SIG-M5 treated with dmso at 0.1 percent for 504 hours (cell line): Measurements from ENCODE around the gene MED27.

Source experiments
- DNase-seq: peaks from one replicate; lab custom pipeline; 2025; ENCODE audit not compliant: unreplicated experiment; lab: John Stamatoyannopoulos, UW

The MED27 gene

DNA sequence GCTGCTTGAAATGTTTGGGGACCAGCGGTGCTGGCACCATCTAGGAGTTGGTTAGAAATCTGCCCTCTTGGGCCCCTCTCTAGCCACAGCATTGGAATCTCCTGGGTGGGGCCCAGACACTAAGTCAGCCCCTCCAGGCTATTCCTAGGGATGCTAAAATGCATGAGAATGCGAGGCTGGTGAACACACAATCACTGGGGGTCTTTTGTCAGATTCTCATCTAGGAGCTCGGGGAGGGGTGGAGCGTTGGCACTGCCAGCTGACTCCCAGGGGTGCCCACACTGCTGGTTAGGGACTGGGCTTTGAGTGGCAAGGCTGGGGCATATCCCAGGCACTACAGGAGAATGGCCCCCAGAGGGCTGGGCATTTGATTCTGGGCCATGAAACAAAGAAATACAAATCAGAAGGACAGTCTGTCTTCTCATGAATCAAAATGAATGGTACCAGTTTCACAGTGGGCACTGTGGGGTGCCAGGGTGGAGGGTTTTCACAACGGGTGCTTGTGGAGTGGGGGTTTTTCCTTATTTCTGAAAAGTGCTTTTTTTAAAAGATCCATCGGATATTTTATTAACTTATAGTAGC lies 212.0 kb downstream of the MED27 start:
- DNase-seq: no peak

DNA sequence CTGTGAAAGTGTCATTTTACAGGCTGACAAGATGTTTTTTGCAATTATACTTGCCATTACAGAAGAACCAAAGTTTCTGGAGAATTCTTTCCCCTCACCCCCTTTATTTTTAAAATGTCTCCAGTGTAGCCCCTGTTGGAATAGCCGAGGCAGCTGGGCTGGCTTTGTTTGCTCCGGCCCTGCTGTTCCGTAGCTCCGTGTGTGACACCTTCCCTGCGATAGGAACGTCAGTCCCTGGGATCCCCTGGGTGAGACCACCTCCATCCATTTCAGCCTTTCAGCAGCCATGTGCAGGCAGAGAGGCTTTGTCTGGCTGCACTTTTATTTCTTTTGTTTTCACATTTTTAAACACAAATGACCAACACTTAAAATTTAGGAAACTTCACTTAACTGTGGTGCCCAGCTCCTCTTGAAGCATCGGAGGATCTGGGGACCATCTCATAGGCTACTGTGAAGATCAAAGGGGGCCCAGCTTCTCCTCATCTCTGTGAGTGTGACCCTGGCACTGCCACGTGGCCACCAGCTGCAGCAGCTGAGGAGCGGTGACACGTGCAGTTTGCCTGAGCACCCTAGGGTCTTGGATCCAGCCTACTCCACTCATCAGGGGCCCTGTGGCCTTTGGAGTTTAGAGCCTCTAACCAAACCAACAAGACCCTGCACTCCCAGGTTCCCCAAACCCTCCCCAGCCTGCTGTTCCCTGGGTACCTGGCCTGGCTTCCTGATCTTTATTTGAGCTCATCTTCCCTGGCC lies 214.0 kb downstream of the MED27 start:
- no peak for DNase-seq

DNA sequence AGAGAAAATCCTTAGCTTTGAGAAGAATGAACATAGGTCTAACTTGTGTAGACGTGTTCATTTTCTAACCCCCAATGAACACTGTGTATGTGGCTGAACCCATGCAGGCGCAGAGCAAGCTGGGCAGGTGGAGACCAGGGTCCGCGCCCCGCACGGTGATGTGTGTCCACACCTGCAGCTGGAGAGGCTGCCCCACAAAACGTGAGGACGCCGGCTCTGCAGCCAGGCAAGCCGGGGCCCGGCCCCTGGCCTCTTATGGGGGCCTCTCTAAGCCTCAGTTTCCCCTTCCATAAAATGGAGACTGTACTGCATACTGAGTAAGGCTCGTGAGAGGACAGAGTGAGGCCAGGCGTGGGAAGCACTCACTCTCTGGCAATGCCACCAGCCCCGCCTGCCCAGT lies 215.1 kb downstream of the MED27 start:
- DNase-seq: no peak

DNA sequence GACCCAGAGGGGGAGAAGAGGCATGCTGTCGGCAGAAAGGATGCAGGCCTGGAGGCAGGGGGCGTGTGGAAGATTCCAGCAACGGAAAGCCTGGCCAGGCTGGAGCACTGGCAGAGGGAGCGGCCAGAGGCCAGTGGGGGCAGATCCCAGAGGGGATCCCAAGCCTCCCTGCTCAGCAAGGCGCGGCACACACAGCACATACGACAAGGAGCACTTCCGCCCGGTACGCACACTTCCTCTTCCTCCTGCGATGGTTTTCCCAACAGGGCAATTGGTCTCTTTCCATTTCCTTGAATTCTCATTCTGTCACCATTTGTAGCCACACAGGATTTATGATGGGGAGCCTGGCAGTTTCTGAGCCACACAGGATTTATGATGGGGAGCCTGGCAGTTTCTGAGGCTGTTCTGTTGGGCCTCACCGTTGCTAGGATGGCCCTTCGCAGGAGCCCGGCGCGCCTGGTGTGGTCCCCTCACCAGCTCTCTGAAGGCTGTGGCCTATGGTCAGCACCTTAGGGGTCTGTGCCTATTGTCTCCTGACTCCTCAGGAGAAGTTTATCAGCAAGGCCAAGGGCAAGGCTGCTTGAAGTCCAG lies 216.3 kb downstream of the MED27 start:
- no peak for DNase-seq

DNA sequence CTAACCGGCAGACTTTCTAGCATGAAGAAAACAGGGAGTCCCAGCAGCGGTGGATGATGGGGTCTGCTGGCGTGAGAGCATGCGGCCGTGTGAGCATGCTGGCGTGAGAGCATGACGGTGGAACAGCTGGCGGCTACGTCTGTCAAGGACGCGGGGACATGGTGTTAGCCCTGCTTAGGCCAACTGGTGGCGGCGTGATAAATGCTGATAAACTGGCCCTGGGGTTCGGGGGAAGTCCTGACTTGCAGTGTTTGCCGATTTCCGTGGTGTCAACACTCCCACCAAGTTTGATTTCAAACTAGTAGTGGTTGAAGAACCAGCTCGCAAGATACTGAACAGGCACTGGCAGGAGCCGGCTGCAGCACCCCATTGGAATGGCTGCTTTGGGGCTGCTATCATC lies 217.4 kb downstream of the MED27 start:
- no peak for DNase-seq

DNA sequence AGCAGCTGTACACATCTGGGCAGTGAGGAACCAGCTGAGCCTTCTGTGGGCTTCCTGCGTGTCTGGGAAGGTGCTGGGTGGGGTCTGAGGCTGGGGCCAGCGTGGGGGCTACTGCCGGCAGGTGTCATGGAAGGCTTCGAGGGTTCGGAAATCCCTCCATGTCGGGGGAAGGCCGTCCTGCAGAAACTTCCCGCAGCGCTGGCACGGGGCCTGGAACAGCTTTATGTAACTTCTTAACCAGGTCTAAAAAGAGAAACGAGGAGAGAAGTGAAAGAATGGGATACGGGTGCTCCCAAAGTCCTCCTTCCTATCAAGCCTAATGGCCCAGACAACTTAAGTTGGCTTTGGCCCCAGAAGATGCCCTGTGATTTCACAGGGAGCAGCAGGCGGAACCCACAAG lies 219.2 kb downstream of the MED27 start:
- DNase-seq: no peak

DNA sequence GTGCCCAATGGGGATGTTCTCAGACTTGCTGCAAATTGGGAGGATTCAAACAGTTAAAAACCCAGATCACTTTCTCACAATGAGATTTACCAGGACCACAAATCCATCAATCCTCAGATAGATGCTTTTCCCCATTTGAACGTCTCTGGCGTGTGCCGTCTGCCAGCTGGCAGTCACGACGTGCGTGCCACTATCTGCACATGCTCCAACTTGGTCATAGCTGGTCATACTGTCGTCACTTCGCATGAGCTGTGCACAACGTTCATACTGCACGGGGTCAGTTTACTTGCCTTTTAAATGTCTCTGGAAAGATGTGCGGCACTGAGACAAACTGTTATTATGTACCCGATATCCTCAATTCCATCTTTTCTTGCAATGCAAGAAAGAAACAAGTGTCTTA lies 221.5 kb downstream of the MED27 start:
- no peak for DNase-seq

DNA sequence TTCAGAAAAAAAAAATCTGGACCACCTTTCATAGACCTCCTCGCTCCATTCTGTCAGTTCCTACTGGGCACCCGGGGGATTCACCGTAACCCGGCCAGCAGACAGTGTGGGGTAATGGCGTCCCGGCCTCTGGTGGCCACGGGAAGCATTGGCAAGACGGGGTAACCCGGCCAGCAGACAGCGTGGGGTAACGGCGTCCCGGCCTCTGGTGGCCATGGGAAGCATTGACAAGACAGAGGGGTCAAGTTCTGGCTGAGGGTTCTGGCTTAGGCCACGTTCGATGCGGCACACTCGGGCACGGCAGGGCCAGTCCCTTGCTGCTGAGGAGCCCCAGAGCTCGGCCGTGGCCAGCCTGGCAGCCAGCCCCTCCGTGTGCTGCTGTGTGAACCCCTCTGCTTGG lies 223.6 kb downstream of the MED27 start:
- no peak for DNase-seq

DNA sequence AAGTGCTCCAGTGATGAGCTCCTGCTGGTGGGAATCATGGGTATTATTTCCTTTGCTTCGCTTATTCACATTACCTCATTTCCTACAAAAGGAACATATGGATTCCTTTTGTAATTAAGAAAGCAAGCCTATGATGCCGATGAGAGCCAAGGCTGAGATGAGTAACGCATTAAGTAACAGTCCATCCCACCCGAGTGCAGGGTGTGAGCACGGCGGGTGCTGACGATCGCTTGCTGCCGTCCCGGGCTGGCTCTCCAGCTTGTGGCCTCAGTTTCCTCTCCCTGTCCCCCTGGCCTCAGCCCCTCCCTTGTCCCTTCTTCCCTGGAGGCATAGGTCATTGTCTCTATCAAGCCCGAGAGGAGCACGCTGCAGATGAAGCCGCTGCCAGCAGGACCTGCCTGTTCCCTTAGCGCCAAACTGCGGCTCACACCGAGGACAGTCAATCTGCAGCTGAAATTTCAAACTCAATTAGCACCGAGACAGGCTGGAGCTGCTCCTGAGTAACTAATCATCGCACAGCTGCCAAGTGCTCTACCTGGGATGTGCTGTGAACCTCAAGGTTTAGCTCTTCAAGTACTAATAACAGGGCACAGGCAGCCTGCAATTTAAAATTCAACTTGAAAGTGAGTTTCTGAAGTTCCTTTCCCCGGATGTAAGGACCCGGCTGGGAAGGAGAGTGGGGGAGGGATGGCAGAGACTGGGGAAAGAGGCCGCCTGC lies 224.6 kb downstream of the MED27 start:
- no peak for DNase-seq

DNA sequence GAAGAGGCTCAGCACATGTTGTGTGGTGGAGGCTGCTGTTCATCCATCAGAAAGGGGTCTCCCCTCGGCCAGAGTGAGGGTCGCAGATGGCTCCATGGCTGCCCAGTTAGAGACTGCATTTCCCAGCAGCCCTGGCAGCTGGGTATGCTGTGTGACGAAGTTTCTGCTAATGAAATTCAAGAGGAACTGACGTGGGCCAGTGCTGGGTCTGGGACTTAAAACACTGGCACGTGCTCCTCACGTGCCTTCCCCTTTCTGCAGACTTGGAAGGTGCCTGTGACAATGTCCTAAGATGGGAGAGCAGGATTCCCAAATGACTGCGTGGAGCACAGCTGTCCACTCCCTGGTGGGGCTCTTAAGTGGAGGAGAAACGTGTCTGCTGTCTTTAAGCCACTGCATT lies 225.3 kb downstream of the MED27 start:
- no peak for DNase-seq

DNA sequence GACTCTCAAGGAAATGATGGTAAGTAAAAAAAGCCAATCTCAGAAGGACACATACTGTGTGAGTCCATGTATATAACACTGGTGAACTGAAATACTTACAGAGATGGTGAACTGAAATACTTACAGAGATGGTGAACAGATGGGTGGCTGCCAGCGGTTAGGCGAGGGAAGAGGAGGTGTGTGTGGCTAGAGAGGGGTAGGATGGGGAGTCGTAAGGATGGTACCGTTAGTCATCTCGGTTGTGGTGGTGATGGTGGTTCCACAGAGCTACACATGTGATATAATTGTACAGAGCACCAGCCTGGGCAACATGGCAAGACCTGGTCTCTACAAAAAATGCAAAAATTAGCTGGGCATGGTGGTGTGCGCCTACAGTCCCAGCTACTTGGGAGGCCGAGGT lies 226.2 kb downstream of the MED27 start:
- no peak for DNase-seq

DNA sequence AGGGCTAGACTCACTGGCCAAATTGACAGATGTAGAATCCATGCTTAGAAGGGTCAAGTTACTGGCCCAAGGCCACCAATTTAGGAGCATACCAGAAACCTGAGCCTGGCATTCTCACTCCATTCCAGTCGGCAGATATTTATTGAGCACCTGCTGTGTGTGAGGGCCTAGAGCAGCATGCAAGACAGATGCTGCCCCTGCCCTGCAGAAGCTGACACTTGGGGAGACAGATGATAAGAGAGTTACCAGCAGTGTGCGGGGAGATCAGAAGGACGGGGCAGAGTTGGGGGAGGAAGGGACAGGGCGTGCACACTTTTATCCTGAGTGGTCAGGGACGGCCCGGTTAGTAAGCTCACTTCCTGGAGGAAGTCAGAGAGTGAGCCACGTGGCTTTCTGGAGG lies 228.3 kb downstream of the MED27 start:
- DNase-seq: no peak

DNA sequence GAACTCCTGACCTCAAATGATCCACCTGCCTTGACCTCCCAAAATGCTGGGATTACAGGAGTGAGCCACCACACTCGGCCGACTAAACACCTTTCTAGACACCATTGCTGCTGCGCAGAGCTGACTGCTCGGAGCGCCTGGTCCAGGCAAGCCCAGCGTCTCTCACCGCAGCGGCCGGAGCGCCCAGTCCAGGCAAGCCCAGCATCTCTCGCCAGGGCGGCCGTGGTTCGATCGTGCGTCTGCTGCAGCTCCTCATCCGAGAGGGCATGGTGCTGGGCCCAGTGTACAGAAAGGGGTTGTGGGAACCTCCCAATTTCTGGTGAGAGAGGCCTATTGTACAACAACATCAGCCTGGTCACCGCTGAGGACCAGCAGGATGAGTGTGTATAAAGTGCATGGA lies 230.3 kb downstream of the MED27 start:
- DNase-seq: no peak

DNA sequence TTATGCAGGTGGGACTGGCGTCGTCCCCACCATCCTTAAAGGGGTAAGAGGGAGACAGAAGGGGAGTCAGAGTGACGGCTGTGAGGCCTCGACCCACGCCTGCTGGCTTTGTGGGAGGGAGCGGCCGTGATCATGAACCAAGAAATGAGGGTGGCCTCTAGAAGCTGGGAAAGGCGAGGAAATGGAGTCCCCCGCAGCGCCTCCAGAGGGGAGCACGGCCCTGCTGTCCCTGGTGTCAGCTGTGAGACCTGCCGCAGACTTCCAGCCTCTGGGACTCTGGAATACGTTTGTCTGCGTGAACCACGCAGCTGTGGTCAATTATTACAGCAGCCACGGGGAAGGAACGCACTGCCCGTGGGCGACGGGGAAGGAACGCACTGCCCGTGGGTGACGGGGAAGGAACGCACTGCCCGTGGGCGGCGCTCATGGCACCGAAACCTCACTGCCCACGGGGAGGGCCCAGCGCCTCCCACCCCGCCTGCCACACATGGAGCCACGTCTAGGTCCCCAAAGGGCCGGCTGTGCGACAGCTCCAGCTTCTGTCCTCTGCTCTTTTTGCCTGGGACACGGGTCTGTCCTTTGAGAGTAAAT lies 231.0 kb downstream of the MED27 start:
- DNase-seq: no peak

DNA sequence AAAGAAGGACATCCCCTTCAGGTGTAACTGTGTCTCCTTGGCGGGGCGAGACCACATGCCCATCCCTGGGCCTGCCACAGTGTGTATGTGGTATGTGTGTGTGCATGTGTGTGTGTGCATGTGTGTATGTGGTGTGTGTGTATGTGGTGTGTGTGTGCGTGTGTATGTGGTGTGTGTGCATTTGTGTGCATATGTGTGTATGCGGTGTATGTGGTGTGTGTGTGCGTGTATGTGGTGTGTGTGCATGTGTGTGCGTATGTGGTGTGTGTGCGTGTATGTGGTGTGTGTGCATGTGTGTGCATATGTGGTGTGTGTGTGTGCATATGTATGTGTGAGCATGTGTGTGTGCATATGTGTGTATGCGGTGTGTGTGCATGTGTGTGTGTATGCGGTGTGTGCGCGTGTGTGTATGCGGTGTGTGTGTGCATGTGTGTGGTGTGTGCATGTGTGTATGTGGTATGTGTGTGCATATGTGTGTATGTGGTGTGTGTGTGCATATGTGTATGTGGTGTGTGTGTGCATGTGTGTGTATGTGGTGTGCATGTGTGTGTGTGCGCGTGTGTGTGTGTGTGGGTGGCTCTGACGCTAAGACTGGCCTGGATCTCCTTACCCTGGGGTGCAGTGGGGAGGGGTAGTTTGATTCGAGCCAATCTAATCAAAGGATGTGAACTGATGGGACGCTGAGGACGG lies 231.9 kb downstream of the MED27 start:
- no peak for DNase-seq

DNA sequence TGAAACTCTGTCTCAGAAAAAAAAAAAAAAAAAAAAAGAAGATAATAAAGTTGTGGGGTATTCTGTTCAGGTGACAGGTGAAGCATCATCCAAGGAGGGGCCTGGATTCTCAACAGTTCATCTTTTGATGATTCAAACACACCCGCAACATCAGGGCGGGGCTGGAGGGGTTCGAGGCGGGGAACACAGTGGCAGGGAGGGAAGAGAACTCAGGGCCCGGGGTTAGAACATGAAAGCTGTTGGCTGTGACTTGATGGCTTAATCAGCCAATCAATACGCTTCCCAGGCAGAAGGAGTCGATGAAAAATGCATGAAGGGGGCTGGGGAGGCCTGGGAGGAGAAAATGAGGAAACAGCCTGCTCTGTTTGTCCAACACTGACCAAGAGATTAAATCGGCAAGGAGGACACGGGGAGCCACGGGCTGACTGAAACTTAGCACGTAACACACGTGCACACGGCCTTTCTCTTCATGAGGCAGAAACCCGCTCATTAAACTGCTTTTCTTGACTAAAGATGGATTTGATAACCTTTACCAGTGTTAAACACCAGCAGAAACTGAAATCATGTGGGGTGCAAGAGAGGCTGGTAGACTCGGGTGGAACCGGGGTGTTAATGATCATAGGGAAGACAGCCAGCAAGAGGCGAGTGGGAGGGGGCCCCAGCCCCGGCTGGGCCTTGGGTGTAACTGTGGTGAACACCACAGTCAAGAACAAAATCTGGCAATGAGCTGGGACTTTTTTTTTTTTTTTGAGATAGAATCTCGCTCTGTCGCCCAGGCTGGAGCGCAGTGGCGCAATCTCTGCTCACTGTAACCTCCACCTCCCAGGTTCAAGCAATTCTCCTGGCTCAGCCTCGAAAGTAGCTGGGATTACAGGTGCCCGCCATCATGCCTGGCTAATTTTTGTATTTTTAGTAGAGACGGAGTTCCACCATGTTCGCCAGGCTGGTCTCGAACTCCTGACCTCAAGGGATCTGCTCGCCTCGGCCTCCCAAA lies 234.1 kb downstream of the MED27 start:
- DNase-seq: no peak

DNA sequence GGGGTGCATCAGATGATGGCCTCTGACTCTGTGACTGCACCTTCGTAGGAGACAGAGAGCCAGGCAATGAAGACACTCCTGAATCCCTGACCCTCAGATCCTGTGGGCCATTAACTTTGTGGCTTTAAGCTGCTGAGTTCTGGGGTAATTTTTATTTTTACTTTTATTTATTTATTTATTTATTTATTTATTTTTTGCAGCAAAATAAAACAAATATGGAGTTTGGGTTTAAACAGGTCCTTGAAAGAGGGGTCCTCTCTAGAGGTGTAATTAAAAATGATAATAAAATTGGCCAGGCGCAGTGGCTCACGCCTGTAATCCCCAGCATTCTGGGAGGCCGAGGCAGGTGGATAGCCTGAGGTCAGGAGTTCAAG lies 234.9 kb downstream of the MED27 start:
- no peak for DNase-seq

DNA sequence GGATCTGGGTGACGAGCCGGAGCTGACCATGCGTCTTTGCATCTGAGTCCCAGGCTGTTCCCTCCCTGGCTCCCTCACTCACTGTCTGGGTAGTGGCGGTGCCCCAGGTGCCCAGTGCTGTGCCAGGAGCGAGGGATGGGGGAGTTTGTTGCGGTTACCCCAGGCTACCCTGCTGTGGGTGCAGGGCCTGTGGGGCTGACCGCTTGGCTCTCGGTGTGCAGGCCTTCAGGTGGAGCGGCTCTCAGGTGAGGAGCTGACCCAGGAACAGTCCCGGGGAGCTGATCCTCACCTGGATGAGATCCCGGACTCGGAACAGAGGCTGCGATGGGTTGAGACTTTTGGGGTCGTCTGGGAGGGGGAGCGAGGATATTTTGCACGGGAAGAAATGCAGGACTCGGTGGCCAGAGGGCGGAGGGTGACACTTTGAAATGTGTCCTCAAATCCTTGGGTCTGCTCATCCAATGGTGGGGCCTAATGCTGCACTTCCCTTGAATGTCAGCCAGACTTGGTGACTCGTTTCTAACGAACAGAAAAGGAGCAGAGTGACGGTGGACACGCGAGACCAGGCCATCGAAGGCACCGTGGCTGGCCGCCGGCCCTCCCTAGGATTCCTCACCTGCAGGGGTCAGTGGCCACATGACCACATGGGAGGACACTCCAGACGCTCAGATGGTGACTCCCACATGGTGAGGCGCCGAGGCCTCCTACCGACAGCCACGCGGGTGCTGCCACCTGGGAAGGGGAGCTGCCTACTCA lies 235.5 kb downstream of the MED27 start:
- no peak for DNase-seq

DNA sequence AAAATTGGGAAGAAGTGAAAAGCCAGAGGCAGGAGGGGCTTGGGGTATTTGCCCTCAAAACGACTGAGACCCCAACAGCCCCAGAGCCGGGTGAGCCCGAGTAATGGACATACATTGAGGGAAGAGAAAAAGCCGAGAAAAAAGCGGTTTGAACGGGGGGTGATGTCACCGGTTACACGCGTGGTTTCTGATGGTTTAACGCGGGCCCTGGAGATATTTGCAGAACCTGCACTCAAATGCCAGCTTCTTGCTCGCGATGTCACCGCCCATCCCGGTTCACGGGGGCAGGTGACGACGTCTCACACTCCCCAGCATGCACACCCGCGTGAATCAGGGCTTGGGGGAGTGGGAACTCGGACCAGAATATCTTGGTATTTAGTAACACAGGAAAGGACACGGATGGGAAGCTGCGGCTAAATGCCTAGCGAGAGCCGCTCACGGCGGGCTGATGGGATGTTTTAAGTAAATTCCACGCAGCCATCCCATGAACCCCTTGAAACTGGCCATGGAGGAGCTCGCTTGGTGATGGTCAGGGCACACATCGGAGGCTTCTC lies 237.8 kb downstream of the MED27 start:
- DNase-seq: no peak
